ENCODE data around the gene CALY.

GRCh38 chr10:133312769-133313145, 23.9 kb downstream of the CALY start:
- TF ChIP-seq CTCF (conservative IDR thresholded peaks at IDR 0.05; ENCODE audit: low read depth, low read length) (no peak), EZH2 (IDR thresholded peaks at IDR 0.05; ENCODE audit: borderline replicate concordance, low read depth, low read length, poor library complexity, severe bottlenecking) (no peak)
